OCI-LY7 (cell line): Measurements from ENCODE around the gene RPS6KA5.

ENCODE experiments used
- CTCF ChIP-seq: fragments of 200-600 bp; sonication (generic); conservative IDR thresholded peaks from 2 replicates; pipeline ENCODE4 v1.5.1; 2014; ENCODE audit warnings: mild to moderate bottlenecking, antibody characterized with exemption, low read length, moderate library complexity, mixed read lengths
- EZH2phosphoT487 ChIP-seq: fragments of 200-600 bp; sonication (generic); IDR thresholded peaks from 2 replicates; pipeline ENCODE4 v1.6.1; 2018; ENCODE audit warnings: low read depth, borderline replicate concordance, mild to moderate bottlenecking, mixed run types, antibody characterized with exemption, low read length, moderate library complexity, mixed read lengths

- TF ChIP-seq CTCF: no peak
- TF ChIP-seq EZH2phosphoT487: no peak
Observed at GRCh38 chr14:91055016-91055415, 5.4 kb downstream of the RPS6KA5 start.
